Measurements from ENCODE around the gene PDXK. TPM values are rescaled to one million over a fixed set of nuclear protein-coding genes. Genes with fewer than 3 reads are reported as not detected.
A peak's percentile ranks its signal among the peaks of the same experiment; 100 is the strongest.

PDXK gene
- total and polyA plus RNA-seq, 2 of the 13 experiments (the other 11 are each of a cell fraction or from before 2014, with no cell fraction given): 114 to 184 TPM

DNA sequence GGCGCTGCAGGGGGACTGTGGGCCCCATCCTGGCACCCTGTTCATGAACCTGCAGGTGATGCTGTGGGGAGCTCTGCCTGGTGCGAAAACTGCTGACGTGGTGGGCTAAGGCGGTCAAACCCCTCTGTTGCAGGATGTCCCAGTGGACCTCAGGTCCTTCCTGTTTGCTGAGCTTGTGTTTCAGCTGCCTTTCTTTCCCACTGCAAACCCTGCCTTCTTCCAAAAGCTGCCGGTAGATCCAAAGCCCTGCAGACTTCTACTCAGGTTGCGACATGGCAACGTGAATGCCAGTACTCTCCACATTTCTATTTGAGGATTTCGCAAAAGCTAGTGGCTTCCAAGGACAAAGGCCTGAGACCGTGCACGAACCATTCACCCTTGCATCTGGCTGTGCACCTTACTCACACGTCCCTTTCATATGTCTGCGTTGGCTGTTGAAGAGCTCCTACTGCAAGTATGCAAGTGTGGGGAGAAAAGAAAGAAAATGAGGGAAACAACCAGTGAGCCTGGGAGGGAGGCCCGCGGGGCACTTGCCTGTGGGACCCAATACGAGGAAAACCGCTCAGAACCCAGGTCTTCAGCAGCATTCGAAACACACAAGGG, 64.3 kb downstream of the PDXK start (continued):
- TF ChIP-seq ZNF329 (CRISPR knock-in tag; IDR thresholded peaks at IDR 0.05; ENCODE audit: low read depth): peak; percentile 42; the same call in 1 of the 2 replicates
- TF ChIP-seq, protein P1, sequence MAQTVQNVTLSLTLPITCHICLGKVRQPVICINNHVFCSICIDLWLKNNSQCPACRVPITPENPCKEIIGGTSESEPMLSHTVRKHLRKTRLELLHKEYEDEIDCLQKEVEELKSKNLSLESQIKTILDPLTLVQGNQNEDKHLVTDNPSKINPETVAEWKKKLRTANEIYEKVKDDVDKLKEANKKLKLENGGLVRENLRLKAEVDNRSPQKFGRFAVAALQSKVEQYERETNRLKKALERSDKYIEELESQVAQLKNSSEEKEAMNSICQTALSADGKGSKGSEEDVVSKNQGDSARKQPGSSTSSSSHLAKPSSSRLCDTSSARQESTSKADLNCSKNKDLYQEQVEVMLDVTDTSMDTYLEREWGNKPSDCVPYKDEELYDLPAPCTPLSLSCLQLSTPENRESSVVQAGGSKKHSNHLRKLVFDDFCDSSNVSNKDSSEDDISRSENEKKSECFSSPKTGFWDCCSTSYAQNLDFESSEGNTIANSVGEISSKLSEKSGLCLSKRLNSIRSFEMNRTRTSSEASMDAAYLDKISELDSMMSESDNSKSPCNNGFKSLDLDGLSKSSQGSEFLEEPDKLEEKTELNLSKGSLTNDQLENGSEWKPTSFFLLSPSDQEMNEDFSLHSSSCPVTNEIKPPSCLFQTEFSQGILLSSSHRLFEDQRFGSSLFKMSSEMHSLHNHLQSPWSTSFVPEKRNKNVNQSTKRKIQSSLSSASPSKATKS (CRISPR knock-in tag; IDR thresholded peaks at IDR 0.05): no peak
- TF ChIP-seq, protein P2, sequence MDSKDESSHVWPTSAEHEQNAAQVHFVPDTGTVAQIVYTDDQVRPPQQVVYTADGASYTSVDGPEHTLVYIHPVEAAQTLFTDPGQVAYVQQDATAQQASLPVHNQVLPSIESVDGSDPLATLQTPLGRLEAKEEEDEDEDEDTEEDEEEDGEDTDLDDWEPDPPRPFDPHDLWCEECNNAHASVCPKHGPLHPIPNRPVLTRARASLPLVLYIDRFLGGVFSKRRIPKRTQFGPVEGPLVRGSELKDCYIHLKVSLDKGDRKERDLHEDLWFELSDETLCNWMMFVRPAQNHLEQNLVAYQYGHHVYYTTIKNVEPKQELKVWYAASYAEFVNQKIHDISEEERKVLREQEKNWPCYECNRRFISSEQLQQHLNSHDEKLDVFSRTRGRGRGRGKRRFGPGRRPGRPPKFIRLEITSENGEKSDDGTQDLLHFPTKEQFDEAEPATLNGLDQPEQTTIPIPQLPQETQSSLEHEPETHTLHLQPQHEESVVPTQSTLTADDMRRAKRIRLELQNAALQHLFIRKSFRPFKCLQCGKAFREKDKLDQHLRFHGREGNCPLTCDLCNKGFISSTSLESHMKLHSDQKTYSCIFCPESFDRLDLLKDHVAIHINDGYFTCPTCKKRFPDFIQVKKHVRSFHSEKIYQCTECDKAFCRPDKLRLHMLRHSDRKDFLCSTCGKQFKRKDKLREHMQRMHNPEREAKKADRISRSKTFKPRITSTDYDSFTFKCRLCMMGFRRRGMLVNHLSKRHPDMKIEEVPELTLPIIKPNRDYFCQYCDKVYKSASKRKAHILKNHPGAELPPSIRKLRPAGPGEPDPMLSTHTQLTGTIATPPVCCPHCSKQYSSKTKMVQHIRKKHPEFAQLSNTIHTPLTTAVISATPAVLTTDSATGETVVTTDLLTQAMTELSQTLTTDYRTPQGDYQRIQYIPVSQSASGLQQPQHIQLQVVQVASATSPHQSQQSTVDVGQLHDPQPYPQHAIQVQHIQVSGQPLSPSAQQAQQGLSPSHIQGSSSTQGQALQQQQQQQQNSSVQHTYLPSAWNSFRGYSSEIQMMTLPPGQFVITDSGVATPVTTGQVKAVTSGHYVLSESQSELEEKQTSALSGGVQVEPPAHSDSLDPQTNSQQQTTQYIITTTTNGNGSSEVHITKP (CRISPR knock-in tag; IDR thresholded peaks at IDR 0.05; ENCODE audit: low read depth): peak; percentile 83; the same call in 1 of the 2 replicates
- TF ChIP-seq, protein P3, sequence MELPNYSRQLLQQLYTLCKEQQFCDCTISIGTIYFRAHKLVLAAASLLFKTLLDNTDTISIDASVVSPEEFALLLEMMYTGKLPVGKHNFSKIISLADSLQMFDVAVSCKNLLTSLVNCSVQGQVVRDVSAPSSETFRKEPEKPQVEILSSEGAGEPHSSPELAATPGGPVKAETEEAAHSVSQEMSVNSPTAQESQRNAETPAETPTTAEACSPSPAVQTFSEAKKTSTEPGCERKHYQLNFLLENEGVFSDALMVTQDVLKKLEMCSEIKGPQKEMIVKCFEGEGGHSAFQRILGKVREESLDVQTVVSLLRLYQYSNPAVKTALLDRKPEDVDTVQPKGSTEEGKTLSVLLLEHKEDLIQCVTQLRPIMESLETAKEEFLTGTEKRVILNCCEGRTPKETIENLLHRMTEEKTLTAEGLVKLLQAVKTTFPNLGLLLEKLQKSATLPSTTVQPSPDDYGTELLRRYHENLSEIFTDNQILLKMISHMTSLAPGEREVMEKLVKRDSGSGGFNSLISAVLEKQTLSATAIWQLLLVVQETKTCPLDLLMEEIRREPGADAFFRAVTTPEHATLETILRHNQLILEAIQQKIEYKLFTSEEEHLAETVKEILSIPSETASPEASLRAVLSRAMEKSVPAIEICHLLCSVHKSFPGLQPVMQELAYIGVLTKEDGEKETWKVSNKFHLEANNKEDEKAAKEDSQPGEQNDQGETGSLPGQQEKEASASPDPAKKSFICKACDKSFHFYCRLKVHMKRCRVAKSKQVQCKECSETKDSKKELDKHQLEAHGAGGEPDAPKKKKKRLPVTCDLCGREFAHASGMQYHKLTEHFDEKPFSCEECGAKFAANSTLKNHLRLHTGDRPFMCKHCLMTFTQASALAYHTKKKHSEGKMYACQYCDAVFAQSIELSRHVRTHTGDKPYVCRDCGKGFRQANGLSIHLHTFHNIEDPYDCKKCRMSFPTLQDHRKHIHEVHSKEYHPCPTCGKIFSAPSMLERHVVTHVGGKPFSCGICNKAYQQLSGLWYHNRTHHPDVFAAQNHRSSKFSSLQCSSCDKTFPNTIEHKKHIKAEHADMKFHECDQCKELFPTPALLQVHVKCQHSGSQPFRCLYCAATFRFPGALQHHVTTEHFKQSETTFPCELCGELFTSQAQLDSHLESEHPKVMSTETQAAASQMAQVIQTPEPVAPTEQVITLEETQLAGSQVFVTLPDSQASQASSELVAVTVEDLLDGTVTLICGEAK (IDR thresholded peaks at IDR 0.05): no peak
- TF ChIP-seq, protein P3 (CRISPR knock-in tag; IDR thresholded peaks at IDR 0.05): peak; percentile 34; the same call in 1 of the 2 replicates
- TF ChIP-seq, protein P4, sequence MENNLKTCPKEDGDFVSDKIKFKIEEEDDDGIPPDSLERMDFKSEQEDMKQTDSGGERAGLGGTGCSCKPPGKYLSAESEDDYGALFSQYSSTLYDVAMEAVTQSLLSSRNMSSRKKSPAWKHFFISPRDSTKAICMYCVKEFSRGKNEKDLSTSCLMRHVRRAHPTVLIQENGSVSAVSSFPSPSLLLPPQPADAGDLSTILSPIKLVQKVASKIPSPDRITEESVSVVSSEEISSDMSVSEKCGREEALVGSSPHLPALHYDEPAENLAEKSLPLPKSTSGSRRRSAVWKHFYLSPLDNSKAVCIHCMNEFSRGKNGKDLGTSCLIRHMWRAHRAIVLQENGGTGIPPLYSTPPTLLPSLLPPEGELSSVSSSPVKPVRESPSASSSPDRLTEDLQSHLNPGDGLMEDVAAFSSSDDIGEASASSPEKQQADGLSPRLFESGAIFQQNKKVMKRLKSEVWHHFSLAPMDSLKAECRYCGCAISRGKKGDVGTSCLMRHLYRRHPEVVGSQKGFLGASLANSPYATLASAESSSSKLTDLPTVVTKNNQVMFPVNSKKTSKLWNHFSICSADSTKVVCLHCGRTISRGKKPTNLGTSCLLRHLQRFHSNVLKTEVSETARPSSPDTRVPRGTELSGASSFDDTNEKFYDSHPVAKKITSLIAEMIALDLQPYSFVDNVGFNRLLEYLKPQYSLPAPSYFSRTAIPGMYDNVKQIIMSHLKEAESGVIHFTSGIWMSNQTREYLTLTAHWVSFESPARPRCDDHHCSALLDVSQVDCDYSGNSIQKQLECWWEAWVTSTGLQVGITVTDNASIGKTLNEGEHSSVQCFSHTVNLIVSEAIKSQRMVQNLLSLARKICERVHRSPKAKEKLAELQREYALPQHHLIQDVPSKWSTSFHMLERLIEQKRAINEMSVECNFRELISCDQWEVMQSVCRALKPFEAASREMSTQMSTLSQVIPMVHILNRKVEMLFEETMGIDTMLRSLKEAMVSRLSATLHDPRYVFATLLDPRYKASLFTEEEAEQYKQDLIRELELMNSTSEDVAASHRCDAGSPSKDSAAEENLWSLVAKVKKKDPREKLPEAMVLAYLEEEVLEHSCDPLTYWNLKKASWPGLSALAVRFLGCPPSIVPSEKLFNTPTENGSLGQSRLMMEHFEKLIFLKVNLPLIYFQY (CRISPR knock-in tag; IDR thresholded peaks at IDR 0.05; ENCODE audit: borderline replicate concordance): peak; percentile 78; the same call in 1 of the 2 replicates

Measured in HepG2 (cell line).